GM12874 (cell line): ENCODE results near the gene CECR2.

ENCODE experiments used
- TF ChIP-seq, protein P1 (sequence below): IDR thresholded peaks from 2 replicates; pipeline ENCODE4 v1.5.1; 2011; ENCODE audit warnings: low read depth, mild to moderate bottlenecking, control low read depth, low read length, moderate library complexity; ENCODE audit not compliant: insufficient read depth

Gene CECR2

DNA sequence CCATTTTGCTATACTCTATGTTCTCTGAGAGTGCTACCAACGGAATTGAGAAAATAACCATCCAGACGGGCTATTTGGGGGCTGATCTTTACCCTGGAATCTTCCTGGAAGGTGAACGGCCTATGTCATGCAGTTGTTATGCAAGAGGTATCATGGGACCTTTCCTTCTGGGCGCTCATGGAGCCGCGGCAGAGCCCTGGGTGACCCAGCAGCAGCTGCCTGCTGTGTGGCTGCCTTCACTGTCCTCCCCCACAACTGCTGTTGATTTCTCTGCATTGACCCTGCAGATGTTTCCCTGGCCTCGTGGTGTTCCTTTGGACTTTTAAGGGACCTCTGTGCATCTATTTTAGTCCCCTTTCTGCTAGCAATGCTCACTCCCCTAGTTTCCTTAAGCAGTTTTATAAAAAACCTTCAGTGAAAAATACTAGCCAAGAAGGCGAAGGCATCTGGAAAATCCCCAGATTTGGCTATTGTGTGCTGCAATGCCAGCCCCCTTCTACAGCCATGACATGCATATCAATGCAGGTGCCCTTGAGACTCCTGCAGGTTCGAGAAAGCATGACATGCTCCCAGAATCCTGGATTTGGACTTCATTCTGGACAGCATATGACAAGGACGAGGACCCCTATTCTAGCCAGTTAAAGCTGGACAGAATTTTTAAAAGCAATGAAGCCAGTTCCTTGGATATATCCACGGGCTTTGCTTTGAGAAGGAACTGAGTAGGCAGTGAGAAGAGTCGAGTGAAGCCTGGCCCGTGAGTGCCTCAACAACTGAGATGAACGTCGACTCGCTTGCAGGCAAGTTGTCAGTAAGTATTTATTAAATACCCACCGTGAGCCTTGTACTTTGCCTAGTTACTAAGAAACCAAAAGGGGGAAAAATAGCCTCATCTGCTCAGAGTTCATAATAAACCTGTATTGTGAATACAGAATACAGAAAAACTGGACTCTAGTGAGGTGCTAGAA is 193.9 kb downstream of the CECR2 start, which contains the start of gene SLC25A18:
Gene SLC25A18, plus strand, starts transcription at position 593 of the 965 bp plus-strand sequence. CDS start 16,447 bp downstream, outside the sequence.
- TF ChIP-seq, protein P1, sequence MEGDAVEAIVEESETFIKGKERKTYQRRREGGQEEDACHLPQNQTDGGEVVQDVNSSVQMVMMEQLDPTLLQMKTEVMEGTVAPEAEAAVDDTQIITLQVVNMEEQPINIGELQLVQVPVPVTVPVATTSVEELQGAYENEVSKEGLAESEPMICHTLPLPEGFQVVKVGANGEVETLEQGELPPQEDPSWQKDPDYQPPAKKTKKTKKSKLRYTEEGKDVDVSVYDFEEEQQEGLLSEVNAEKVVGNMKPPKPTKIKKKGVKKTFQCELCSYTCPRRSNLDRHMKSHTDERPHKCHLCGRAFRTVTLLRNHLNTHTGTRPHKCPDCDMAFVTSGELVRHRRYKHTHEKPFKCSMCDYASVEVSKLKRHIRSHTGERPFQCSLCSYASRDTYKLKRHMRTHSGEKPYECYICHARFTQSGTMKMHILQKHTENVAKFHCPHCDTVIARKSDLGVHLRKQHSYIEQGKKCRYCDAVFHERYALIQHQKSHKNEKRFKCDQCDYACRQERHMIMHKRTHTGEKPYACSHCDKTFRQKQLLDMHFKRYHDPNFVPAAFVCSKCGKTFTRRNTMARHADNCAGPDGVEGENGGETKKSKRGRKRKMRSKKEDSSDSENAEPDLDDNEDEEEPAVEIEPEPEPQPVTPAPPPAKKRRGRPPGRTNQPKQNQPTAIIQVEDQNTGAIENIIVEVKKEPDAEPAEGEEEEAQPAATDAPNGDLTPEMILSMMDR = no peak

DNA sequence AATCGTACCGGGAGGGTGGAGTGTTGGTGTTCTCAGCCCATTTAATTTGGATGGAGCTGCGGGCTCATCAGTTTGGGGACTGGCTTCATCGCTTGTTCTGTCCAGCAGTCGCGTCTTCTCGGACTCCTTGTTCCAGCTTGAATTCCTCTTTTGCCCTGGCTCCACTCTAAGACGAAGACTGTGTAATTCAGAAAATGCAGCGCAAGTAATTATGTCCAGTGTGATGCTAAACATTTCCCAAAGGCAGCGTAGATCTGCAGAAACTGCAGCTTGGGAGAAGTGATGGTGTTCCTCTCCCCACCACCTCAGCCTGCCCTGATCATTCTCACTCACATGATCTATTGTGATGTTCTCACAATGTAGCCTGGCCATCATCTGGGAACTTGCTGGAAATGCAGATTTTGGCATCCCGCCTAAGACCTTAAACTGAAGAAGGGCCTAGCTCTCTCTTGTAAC is 194.7 kb downstream of the CECR2 start:
- TF ChIP-seq, protein P1 = no peak

DNA sequence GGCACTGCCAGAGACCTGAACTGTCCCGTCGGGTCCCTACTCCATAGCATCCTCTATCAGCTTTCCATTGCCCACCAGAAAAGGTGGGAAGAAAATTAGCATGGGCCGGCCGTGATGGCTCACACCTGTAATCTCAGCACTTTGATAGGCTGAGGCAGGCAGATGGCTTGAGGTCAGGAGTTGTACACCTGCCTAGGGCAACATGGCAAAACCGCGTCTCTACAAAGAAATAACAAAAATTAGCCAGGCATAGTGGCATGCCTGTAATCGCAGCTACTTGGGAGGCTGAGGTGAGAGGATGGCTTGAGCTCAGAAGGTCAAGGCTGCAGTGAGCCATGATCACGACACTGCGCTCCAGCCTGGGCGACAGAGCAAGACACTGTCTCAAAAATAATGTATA is 197.5 kb downstream of the CECR2 start:
- TF ChIP-seq, protein P1 = no peak

DNA sequence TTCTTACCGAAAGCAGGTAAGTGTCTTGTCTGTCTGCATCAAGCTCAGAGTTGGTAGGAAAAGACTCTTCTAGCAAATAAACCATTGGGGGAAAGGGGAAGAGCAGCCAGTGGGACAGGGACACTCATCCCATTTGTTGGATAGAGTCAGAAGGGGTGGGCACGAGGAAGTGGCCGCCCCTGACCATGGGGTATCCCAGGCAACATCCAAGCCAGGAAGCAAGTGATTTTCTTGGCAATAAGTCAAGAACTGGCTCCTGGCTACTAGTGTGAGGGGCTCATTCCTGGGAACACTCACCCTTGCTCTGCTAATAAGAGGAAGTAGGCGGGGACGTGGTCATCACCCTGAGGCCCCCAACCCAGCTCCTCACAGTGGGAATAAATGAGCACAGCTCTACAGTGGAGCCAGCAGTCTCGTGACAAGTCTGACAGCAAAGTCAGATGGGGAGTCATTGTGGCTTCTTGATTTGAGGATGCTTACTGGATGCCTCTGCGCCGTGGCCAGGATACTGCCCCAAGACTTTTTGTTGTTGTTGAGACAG is 200.8 kb downstream of the CECR2 start:
- TF ChIP-seq, protein P1 = no peak

DNA sequence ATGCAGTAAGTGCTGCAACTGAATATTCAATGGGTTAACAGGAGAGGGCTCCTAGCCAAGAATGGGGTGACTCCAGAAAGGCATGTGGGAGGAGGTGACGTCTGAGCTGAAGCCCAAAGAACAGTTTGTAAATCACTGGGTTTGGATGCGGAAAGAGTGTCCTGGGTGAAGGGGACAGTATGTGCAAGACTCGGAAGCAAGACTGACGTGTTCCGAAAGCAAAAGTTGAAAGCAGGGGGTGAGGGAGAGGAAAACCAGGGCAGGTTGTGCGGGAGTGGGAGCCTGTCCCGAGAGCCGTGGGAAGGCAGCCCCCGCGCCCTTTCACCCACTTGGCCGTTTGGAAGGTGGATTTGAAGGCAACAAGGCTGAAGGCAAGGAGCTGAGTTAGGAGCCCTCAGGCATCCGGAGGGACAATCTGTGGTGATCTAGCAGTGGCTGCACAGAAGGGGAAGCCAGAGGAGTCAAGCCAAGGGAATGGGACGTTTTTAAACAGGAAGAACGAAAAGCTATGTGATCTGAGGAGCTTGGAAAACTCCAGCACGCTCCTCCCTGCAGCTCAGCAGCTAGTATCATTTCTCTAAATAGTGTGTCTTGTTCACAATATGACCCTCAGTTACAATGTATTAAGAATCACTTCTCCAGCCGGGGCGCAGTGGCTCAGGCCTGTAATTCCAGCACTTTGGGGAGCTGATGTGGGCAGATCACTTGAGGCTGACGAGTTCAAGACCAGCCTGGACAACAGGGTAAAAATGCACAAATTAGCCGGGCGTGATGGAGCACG is 201.8 kb downstream of the CECR2 start:
- TF ChIP-seq, protein P1 = no peak

DNA sequence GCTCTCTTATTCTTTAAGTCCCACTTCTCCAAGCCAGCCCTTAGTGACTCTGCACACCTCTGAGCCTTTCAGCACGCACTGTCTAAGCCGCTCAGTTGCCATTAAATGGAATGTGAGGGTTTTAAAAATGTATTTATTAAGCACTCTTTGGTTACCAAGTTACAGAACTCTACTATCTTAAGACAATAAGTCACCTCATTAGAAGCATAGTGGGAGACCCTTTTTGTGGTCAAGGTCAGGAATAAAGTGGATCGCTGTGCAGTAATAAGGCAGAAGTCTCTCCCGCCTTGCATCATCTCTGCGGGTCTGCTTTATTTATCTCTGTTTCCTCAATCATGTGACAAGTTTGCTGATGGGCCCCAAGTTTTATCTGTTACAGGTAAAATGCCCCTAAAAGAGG is 205.9 kb downstream of the CECR2 start:
- TF ChIP-seq, protein P1 = no peak

DNA sequence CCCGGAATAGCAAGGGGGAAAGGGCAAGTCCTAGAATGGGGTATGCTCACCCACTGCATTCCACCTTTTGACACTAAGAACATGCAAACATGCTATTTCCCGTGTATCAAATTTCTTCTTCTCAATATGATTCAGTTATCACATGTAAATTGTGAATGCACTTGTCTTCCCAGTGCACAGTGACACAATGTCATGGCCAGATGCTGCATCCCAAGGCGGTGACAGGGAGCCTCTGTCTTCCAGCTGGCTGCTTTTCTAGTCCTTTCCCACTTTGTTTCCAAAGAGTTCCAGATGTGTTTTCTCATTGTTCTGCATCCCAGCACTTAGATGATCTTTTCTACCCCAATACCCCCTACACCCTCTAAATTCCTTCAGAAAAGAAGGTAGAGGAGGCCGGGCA is 206.4 kb downstream of the CECR2 start:
- TF ChIP-seq, protein P1 = no peak
